ENCODE data around the gene JOSD1.

DNA sequence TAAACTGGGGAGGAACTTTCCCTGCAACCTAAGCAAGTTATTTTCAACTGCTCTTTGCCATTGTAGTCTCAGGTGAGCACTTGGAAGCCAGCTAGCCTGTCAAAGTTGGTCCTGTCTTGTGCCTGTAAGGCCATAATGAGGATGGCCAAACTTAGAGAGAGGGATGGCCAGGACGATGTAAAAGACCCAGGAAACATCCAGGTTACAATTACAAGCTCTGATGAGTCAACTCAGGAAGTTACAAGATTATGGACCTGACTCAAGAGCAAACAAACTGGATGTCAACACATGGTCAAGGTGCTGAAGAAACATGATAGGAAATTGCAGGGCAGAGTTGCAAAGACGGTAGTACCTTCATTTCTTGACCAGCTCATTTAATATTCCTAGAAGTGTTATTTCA lies 6.6 kb upstream of the JOSD1 start:
- TF ChIP-seq, protein P1, sequence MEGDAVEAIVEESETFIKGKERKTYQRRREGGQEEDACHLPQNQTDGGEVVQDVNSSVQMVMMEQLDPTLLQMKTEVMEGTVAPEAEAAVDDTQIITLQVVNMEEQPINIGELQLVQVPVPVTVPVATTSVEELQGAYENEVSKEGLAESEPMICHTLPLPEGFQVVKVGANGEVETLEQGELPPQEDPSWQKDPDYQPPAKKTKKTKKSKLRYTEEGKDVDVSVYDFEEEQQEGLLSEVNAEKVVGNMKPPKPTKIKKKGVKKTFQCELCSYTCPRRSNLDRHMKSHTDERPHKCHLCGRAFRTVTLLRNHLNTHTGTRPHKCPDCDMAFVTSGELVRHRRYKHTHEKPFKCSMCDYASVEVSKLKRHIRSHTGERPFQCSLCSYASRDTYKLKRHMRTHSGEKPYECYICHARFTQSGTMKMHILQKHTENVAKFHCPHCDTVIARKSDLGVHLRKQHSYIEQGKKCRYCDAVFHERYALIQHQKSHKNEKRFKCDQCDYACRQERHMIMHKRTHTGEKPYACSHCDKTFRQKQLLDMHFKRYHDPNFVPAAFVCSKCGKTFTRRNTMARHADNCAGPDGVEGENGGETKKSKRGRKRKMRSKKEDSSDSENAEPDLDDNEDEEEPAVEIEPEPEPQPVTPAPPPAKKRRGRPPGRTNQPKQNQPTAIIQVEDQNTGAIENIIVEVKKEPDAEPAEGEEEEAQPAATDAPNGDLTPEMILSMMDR (IDR thresholded peaks at IDR 0.05; ENCODE audit: extremely low read depth in 1 of 2, insufficient read depth in 1 of 2, low read depth in 1 of 2, low read length in 2 of 2): no peak
- TF ChIP-seq EZH2 (IDR thresholded peaks at IDR 0.05; ENCODE audit: borderline replicate concordance, low read depth, low read length, severe bottlenecking): no peak
- TF ChIP-seq POLR2A (IDR thresholded peaks at IDR 0.05; ENCODE audit: low read depth, low read length): no peak
- TF ChIP-seq POLR2AphosphoS5 (IDR thresholded peaks at IDR 0.05; ENCODE audit: insufficient read depth, low read depth, low read length): no peak
- no peak for TF ChIP-seq GATA2 (IDR thresholded peaks at IDR 0.05; ENCODE audit: insufficient read depth, insufficient read length, low read depth, low read length)
- no peak for TF ChIP-seq FOS (IDR thresholded peaks at IDR 0.05; ENCODE audit: borderline replicate concordance, insufficient read depth, low read length)
- TF ChIP-seq, protein P2, sequence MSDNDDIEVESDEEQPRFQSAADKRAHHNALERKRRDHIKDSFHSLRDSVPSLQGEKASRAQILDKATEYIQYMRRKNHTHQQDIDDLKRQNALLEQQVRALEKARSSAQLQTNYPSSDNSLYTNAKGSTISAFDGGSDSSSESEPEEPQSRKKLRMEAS (IDR thresholded peaks at IDR 0.05; ENCODE audit: insufficient read depth, insufficient read length): no peak
- TF ChIP-seq JUN (IDR thresholded peaks at IDR 0.05; ENCODE audit: borderline replicate concordance, insufficient read depth, insufficient read length, low read depth): no peak
- no peak for TF ChIP-seq MYC (IDR thresholded peaks at IDR 0.05; ENCODE audit: low read depth, low read length)
